Measurements from ENCODE around the gene RSPH4A. TPM values are rescaled to one million over a fixed set of nuclear protein-coding genes. Genes with fewer than 3 reads are reported as not detected.
A peak's percentile ranks its signal among the peaks of the same experiment; 100 is the strongest.

RSPH4A gene
- under 1 TPM in 2 of 4 donors, not detected in 2; 0.29 to 0.50 TPM for total RNA-seq

DNA sequence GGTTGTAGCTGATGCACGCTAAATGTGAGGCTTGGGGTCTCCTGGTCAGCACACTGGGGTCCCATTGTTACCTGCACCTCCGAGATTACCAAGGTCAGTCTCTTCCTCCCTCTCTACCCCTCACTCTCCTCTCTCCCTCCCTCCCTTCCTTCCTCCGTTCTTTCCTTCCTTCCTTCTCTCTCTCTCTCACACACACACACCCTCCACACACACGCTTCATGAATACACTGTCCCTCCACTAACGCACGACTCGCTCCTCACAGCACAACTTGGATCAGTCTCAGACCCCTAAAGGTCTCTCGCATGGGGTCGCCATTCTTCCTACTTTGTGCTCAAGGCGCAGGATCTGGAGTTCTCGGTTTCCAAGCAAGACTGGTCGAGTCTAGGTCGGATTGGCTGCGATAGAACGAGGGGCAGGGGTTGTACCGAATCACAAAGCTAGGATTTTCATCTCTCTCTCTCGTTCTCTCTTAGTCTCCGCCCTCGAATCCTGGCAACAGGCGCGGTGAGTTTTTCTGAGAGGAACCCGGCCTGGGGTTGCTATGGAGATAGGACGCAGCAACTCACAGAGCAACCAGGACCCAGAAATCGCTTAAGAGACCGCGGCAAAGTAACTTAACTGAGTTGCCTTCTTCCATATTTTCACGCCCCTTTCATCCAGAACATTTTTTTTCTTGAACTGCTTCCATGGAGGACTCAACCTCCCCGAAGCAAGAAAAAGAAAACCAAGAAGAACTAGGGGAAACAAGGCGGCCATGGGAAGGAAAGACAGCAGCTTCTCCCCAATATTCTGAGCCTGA lies at the start of gene RSPH4A:
TSS of gene RSPH4A (plus strand) at position 543 of the 800 bp plus-strand sequence. CDS start at position 688, 145 bp downstream.
- TF ChIP-seq EP300 (IDR thresholded peaks at IDR 0.05) (no peak), POLR2A (IDR thresholded peaks at IDR 0.05; ENCODE audit: low read depth) (no peak), POLR2AphosphoS5 (IDR thresholded peaks at IDR 0.05) (peak; percentile 19 to 35)
- TF ChIP-seq, protein P1, sequence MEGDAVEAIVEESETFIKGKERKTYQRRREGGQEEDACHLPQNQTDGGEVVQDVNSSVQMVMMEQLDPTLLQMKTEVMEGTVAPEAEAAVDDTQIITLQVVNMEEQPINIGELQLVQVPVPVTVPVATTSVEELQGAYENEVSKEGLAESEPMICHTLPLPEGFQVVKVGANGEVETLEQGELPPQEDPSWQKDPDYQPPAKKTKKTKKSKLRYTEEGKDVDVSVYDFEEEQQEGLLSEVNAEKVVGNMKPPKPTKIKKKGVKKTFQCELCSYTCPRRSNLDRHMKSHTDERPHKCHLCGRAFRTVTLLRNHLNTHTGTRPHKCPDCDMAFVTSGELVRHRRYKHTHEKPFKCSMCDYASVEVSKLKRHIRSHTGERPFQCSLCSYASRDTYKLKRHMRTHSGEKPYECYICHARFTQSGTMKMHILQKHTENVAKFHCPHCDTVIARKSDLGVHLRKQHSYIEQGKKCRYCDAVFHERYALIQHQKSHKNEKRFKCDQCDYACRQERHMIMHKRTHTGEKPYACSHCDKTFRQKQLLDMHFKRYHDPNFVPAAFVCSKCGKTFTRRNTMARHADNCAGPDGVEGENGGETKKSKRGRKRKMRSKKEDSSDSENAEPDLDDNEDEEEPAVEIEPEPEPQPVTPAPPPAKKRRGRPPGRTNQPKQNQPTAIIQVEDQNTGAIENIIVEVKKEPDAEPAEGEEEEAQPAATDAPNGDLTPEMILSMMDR (IDR thresholded peaks at IDR 0.05) = no peak
- no peaks in the 10 kb centered on the region for H3K27me3 ChIP-seq
- intact Hi-C loops (cut with DNase I) = no loop called here
- DNase-seq (ENCODE audit: extremely low spot score) = peak; percentile 97
- H3K4me1 ChIP-seq = peaks cover 4 to 15% (median 9%) of the 10 kb centered on the region in 4 donors
- no peaks in the 10 kb centered on the region for H3K9me3 ChIP-seq
- H3K4me3 ChIP-seq = peak within 1 kb of the TSS; percentile 56 to 65 (median 59)
- 0% methylated on average over 29 of the region's 29 CpGs for WGBS
- no peaks in the 10 kb centered on the region for H3K36me3 ChIP-seq
- peak within 1 kb of the TSS; percentile 25 to 57 (median 36) for H3K27ac ChIP-seq (replicated peaks in 1 of 4)

DNA sequence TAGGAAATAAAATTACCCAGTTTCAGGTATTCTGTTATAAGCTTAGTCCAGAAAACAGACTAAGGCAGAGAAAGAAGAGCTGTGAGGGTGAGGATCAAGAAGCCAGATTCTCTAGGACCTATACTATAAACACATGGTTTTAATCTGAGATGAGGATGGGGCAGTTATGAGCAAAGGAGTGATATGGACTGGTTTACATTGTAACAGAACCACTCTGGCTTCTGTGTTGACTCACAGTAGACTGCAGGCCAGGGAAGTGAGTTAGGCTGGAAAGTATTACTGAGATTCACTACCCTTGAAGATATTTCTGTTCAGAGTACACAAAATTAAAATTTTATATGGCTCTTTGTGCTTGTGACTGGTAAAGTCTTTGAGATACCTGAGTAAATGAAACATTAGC lies 48.2 kb upstream of the RSPH4A start:
- Histone ChIP-seq H3K9me3 (no peaks in the 10 kb centered on the region), H3K4me1 (peaks cover 14 to 41% (median 32%) of the 10 kb centered on the region in 4 donors), H3K27ac (replicated peaks in 1 of 4) (no peak overlapping the region), H3K36me3 (no peaks in the 10 kb centered on the region), H3K27me3 (no peaks in the 10 kb centered on the region), H3K4me3 (no peak overlapping the region)
- TF ChIP-seq POLR2A (IDR thresholded peaks at IDR 0.05; ENCODE audit: low read depth) (no peak), POLR2AphosphoS5 (IDR thresholded peaks at IDR 0.05) (no peak), EP300 (IDR thresholded peaks at IDR 0.05) (no peak)
- TF ChIP-seq, protein P1 (IDR thresholded peaks at IDR 0.05) = no peak
- intact Hi-C loops (cut with DNase I) = loop anchor here (10.0 kb wide), 1 partner anchor 283 kb away; no protein-coding TSS in a partner anchor
- DNase-seq (ENCODE audit: extremely low spot score) = no peak

DNA sequence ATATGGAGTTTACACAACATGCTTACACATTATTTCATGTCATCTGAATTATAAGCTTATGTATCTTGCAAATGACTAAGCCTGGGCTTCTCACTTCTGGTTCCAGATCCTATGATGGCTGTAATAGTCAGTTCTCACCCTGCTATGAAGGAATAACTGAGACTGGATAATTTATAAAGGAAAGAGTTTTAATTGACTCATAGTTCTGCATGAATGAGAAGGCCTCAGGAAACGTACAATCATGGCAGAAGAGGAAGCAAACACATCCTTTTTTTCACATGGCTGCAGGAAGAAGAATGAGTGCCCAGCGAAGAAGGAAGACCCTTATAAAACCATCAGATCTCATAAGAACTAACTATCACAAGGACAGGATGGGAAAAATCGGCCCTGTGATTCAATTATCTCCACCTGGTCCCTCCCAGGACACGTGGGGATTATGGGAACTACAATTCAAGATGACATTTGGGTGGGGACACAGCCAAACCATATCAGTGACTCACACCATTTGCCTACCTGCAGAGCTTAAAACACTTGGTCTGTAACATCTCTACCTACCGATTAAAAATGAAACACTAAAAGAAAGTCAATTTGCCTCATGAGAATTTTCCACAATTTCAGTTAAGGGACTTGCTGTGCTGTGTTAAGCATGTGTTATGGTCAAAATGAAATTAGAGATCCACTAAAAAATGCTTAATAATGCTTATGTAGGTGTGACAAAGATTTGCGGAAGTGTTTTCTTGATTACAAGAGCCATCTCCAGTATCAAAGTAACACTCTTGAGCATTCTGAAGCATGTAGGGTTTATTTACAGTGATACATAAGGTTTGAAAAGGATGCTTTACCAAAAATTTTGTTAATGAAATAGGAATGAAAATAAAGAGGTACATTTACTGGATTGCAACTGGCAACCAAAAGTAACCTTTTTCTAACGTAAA lies 47.2 kb upstream of the RSPH4A start:
- Histone ChIP-seq H3K27ac (replicated peaks in 1 of 4) (no peak overlapping the region), H3K36me3 (no peaks in the 10 kb centered on the region), H3K4me1 (peaks cover 24 to 48% (median 41%) of the 10 kb centered on the region in 4 donors), H3K4me3 (no peak overlapping the region), H3K9me3 (no peaks in the 10 kb centered on the region), H3K27me3 (no peaks in the 10 kb centered on the region)
- intact Hi-C loops (cut with DNase I) = loop anchor here (10.0 kb wide), 1 partner anchor 284 kb away; no protein-coding TSS in a partner anchor
- DNase-seq (ENCODE audit: extremely low spot score) = no peak
- WGBS = 61% methylated on average over 7 of the region's 7 CpGs
- TF ChIP-seq POLR2AphosphoS5 (IDR thresholded peaks at IDR 0.05) (no peak), EP300 (IDR thresholded peaks at IDR 0.05) (no peak), POLR2A (IDR thresholded peaks at IDR 0.05; ENCODE audit: low read depth) (no peak)
- TF ChIP-seq, protein P1 (IDR thresholded peaks at IDR 0.05) = no peak

DNA sequence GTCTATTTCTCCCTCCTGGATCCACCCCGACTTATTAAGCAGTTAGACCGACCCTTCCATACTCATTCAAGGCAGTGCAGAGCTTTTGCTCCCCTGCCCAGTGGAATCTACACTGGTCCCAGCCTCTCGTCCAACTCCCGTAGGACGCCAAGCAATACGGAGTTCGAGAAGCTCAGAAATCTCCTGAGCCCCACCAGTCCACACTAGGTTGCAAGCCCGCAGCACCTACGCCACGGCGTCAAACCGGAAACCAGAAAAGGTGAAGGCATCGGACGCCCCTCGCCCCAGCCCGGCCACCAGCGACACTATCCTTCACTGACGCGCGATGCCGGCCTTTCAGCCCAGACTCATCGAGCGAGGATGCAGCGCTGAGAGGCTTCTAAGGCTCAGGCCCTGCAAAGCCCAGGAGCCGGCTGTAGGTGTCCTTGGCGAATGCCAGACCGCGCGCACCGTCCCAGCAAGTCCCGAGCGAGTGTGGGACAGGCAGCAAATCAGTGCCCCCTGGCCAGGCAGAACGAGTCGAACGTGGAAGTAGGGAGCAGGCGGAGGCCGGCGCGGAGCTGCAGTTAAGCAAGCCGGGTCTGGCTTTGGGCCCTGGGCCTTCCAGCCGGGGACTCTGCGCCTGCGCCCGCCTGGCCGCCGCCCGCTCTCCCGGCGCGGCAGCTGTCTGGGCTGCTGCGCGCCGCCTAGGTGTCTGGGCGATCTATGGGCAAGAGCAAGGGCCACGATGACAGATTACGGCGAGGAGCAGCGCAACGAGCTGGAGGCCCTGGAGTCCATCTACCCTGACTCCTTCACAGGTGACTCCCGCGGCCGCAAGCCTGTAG lies 45.2 kb upstream of the RSPH4A start, which contains the start of gene RWDD1:
TSS of gene RWDD1 (plus strand) at position 649 of the 827 bp plus-strand sequence. CDS start at position 728, 79 bp downstream.
- 0% methylated on average over 13 of the region's 62 CpGs for WGBS
- intact Hi-C loops (cut with DNase I) = no loop called here

More for the DNA sequence above, 45.2 kb upstream of the RSPH4A start, which contains the start of gene RWDD1:
- H3K4me1 ChIP-seq = peaks cover 24 to 45% (median 36%) of the 10 kb centered on the region in 4 donors
- H3K4me3 ChIP-seq = peak within 1 kb of the TSS; percentile 74 to 86 (median 80)
- H3K27ac ChIP-seq (replicated peaks in 1 of 4) = peak within 1 kb of the TSS; percentile 84 to 91 (median 86)
- no peaks in the 10 kb centered on the region for H3K9me3 ChIP-seq
- peak; percentile 56 for TF ChIP-seq POLR2A (IDR thresholded peaks at IDR 0.05; ENCODE audit: low read depth)
- TF ChIP-seq, protein P1 (IDR thresholded peaks at IDR 0.05) = peak; percentile 12 to 37 (median 24)
- TF ChIP-seq POLR2AphosphoS5 (IDR thresholded peaks at IDR 0.05) = peak; percentile 94
- TF ChIP-seq EP300 (IDR thresholded peaks at IDR 0.05) = no peak
- H3K27me3 ChIP-seq = no peaks in the 10 kb centered on the region
- DNase-seq (ENCODE audit: extremely low spot score) = peak; percentile 98
- H3K36me3 ChIP-seq = peaks cover 0 to 13% (median 9%) of the 10 kb centered on the region in 4 donors
